ENCODE results near the gene SCCPDH. TPM values are rescaled to one million over a fixed set of nuclear protein-coding genes. Genes with fewer than 3 reads are reported as not detected.

Gene SCCPDH
- total and polyA plus RNA-seq, 2 experiments from 2014 or later = 43.6 to 88.0 TPM

- DNase-seq (ENCODE audit: low read depth in 1 of 2, low spot score in 1 of 2) = no peak
- H3K9me3 ChIP-seq (ENCODE audit: low read depth) = no peaks in the 10 kb centered on the region
- no peak overlapping the region for H3K4me3 ChIP-seq
- H3K27ac ChIP-seq = no peak overlapping the region
- peaks cover 14% of the 10 kb centered on the region for H3K36me3 ChIP-seq
- no peaks in the 10 kb centered on the region for H3K27me3 ChIP-seq
- H3K4me1 ChIP-seq (ENCODE audit: low read depth) = no peaks in the 10 kb centered on the region
- TF ChIP-seq, protein P1, sequence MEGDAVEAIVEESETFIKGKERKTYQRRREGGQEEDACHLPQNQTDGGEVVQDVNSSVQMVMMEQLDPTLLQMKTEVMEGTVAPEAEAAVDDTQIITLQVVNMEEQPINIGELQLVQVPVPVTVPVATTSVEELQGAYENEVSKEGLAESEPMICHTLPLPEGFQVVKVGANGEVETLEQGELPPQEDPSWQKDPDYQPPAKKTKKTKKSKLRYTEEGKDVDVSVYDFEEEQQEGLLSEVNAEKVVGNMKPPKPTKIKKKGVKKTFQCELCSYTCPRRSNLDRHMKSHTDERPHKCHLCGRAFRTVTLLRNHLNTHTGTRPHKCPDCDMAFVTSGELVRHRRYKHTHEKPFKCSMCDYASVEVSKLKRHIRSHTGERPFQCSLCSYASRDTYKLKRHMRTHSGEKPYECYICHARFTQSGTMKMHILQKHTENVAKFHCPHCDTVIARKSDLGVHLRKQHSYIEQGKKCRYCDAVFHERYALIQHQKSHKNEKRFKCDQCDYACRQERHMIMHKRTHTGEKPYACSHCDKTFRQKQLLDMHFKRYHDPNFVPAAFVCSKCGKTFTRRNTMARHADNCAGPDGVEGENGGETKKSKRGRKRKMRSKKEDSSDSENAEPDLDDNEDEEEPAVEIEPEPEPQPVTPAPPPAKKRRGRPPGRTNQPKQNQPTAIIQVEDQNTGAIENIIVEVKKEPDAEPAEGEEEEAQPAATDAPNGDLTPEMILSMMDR (IDR thresholded peaks at IDR 0.05; ENCODE audit: low read depth, low read length) = no peak
Measured at GRCh38 chr1:246778663-246779062, 54.5 kb downstream of the SCCPDH start.

- Histone ChIP-seq H3K27ac (no peak overlapping the region), H3K4me1 (ENCODE audit: low read depth) (no peaks in the 10 kb centered on the region), H3K9me3 (ENCODE audit: low read depth) (no peaks in the 10 kb centered on the region), H3K4me3 (no peak overlapping the region), H3K36me3 (peaks cover 14% of the 10 kb centered on the region), H3K27me3 (no peaks in the 10 kb centered on the region)
- TF ChIP-seq, protein P1 (IDR thresholded peaks at IDR 0.05; ENCODE audit: low read depth, low read length) = no peak
- no peak for DNase-seq (ENCODE audit: low read depth in 1 of 2, low spot score in 1 of 2)
Measured at GRCh38 chr1:246779561-246780175, 55.5 kb downstream of the SCCPDH start.

GRCh38 chr1:246780264-246780663, 56.1 kb downstream of the SCCPDH start:
- TF ChIP-seq, protein P1 (IDR thresholded peaks at IDR 0.05; ENCODE audit: low read depth, low read length) = no peak
- no peaks in the 10 kb centered on the region for H3K4me1 ChIP-seq (ENCODE audit: low read depth)
- DNase-seq (ENCODE audit: low read depth in 1 of 2, low spot score in 1 of 2) = no peak

DNA sequence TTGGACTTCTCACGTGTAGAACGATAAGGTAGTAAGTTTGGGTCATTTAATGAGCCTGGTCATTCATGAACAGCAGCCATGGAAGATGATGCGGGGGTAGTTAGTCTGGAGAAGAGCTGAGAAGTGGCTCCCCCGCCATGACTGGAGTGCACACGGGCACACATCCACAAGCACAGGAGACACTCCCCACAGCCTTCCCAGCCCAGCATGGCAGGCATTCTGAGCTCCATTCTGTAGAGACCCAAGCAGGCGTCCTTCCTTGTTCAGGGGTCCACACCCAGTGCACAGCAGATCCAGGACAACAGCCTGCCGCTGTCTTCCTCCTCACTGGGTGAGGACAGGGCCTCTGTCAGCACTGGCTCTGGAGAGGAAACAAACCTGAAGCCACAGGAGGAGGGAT, 57.0 kb downstream of the SCCPDH start:
- Histone ChIP-seq H3K4me1 (ENCODE audit: low read depth) (no peaks in the 10 kb centered on the region), H3K36me3 (peaks cover 3% of the 10 kb centered on the region), H3K27me3 (no peaks in the 10 kb centered on the region), H3K4me3 (no peak overlapping the region), H3K27ac (no peak overlapping the region), H3K9me3 (ENCODE audit: low read depth) (no peaks in the 10 kb centered on the region)
- TF ChIP-seq, protein P1 (IDR thresholded peaks at IDR 0.05; ENCODE audit: low read depth, low read length) = no peak
- DNase-seq (ENCODE audit: low read depth in 1 of 2, low spot score in 1 of 2) = no peak

More at GRCh38 chr1:246780264-246780663, 56.1 kb downstream of the SCCPDH start:
- Histone ChIP-seq H3K9me3 (ENCODE audit: low read depth) (no peaks in the 10 kb centered on the region), H3K36me3 (peaks cover 11% of the 10 kb centered on the region), H3K27me3 (no peaks in the 10 kb centered on the region), H3K27ac (no peak overlapping the region), H3K4me3 (no peak overlapping the region)

- Histone ChIP-seq H3K27ac (no peak overlapping the region), H3K9me3 (ENCODE audit: low read depth) (no peaks in the 10 kb centered on the region), H3K4me3 (no peak overlapping the region), H3K4me1 (ENCODE audit: low read depth) (no peaks in the 10 kb centered on the region), H3K36me3 (no peaks in the 10 kb centered on the region), H3K27me3 (no peaks in the 10 kb centered on the region)
- TF ChIP-seq, protein P1 (IDR thresholded peaks at IDR 0.05; ENCODE audit: low read depth, low read length) = no peak
- peak in 1 of 2 donors; percentile 92 for DNase-seq (ENCODE audit: low read depth in 1 of 2, low spot score in 1 of 2)
Measured at GRCh38 chr1:246782120-246782900, 58.1 kb downstream of the SCCPDH start.
